Subcutaneous adipose tissue (tissue), 4 donors: Measurements from ENCODE around the gene MYMK. TPM values are rescaled to one million over a fixed set of nuclear protein-coding genes. Genes with fewer than 3 reads are reported as not detected.

Source experiments
- CTCF ChIP-seq: fragments of 450-650 bp; IDR thresholded peaks from one replicate; pipeline ENCODE4 v1.5.1; 2016; ENCODE audit warnings: low read depth, mild to moderate bottlenecking, control low read depth, antibody characterized with exemption, moderate library complexity
- total RNA-seq, 4 donors: library from RNA; depleted of rRNA; stranded (reverse); fragments of >200 nt; gene quantifications; one replicate each; pipeline ENCODE4 v1.1.0, GENCODE V29; 2016

MYMK gene
- total RNA-seq, 4 donors from 2014 or later: not detected

GRCh38 chr9:133569891-133570690 lies 45.3 kb upstream of the MYMK start:
- no peak for TF ChIP-seq CTCF

- no peak for TF ChIP-seq CTCF
Observed at GRCh38 chr9:133569121-133569785, 44.5 kb upstream of the MYMK start.

- no peak for TF ChIP-seq CTCF
Observed at GRCh38 chr9:133568186-133568585, 43.4 kb upstream of the MYMK start.

- TF ChIP-seq CTCF: no peak
Observed at GRCh38 chr9:133566817-133567216, 42.1 kb upstream of the MYMK start.

- TF ChIP-seq CTCF: no peak
Observed at GRCh38 chr9:133566382-133566781, 41.6 kb upstream of the MYMK start.

- TF ChIP-seq CTCF: no peak
Observed at GRCh38 chr9:133564451-133565116, 39.8 kb upstream of the MYMK start.

GRCh38 chr9:133563291-133563796 lies 38.6 kb upstream of the MYMK start:
- TF ChIP-seq CTCF: no peak
